Esophagus muscularis mucosa (tissue), 4 donors: ENCODE results near the gene MLLT11. TPM values are rescaled to one million over a fixed set of nuclear protein-coding genes. Genes with fewer than 3 reads are reported as not detected.
A peak's percentile ranks its signal among the peaks of the same experiment; 100 is the strongest.

Experiments used
- DNase-seq: peaks from one replicate; pipeline ENCODE4 v3.0.0-alpha.2; 2017; ENCODE audit errors: extremely low spot score
- H3K27ac ChIP-seq, 4 donors: fragments of 200-600 bp; sonication (generic); replicated peaks in 1 of 4; 1 replicate in 3 of 4; 2 replicates in 1 of 4; pipeline ENCODE4 v1.5.1; 2016 to 2019; ENCODE audit warnings: mild to moderate bottlenecking in 1 of 4
- H3K27me3 ChIP-seq, 4 donors: fragments of 200-600 bp; sonication (generic); one replicate each; pipeline versions ENCODE4 v1.5.1 to v1.6.0; 2016 to 2019
- H3K36me3 ChIP-seq, 4 donors: fragments of 200-600 bp; sonication (generic); one replicate each; pipeline ENCODE4 v1.5.1; 2016 to 2019
- H3K4me1 ChIP-seq, 4 donors: fragments of 200-600 bp; sonication (generic); one replicate each; pipeline ENCODE4 v1.5.1; 2016 to 2019
- H3K4me3 ChIP-seq, 4 donors: fragments of 200-600 bp; sonication (generic); 1 replicate in 2 of 4; 2 replicates in 2 of 4; pipeline ENCODE4 v1.5.1; 2016 to 2019; ENCODE audit warnings: mild to moderate bottlenecking in 4 of 4, moderate library complexity in 1 of 4
- H3K9me3 ChIP-seq, 4 donors: fragments of 200-600 bp; sonication (generic); 1 replicate in 3 of 4; 2 replicates in 1 of 4; pipeline ENCODE4 v1.5.1; 2016 to 2019
- EP300 ChIP-seq: sonication (generic); formaldehyde crosslinking; IDR thresholded peaks from one replicate; pipeline ENCODE4 v1.6.1; 2017; ENCODE audit warnings: antibody characterized with exemption
- POLR2A ChIP-seq: fragments of 450-650 bp; IDR thresholded peaks from one replicate; pipeline ENCODE4 v1.6.1; 2017; ENCODE audit warnings: antibody characterized with exemption, moderate library complexity, mild to moderate bottlenecking, low read depth
- POLR2AphosphoS5 ChIP-seq, 2 donors: sonication (generic); formaldehyde crosslinking; IDR thresholded peaks; one replicate each; pipeline ENCODE4 v1.6.1; 2017; ENCODE audit warnings: antibody characterized with exemption in 2 of 2
- WGBS: methylation state at CpG from one replicate; pipeline ENCODE4 v1.1.5; 2018; 5-methylcytosine and 5-hydroxymethylcytosine counted together
- intact Hi-C: fragments of 100-400 bp; cut with DNase I; formaldehyde crosslinking; loops from one replicate; pipeline ENCODE4 v1.15.1; 2023
- total RNA-seq, 4 donors: library from RNA; depleted of rRNA; stranded (reverse); fragments of >200 nt; gene quantifications; one replicate each; pipeline versions ENCODE4 v1.1.0 to v1.2.1, GENCODE V29; 2016
- TF ChIP-seq, protein P1 (sequence below), 3 experiments: fragments of 200-600 bp in 2 of 3; fragments of 450-650 bp in 1 of 3; sonication (generic) in 2 of 3; IDR thresholded peaks; one replicate each; pipeline ENCODE4 v1.5.1; 2017 to 2019; ENCODE audit warnings: antibody characterized with exemption in 3 of 3, mild to moderate bottlenecking in 2 of 3, moderate library complexity in 1 of 3

The MLLT11 gene, protein sequence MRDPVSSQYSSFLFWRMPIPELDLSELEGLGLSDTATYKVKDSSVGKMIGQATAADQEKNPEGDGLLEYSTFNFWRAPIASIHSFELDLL
- 1 to 10 TPM in 2 of 4 donors, under 1 TPM in 2; 0.78 to 1.7 (median 1.2) TPM for total RNA-seq

DNA sequence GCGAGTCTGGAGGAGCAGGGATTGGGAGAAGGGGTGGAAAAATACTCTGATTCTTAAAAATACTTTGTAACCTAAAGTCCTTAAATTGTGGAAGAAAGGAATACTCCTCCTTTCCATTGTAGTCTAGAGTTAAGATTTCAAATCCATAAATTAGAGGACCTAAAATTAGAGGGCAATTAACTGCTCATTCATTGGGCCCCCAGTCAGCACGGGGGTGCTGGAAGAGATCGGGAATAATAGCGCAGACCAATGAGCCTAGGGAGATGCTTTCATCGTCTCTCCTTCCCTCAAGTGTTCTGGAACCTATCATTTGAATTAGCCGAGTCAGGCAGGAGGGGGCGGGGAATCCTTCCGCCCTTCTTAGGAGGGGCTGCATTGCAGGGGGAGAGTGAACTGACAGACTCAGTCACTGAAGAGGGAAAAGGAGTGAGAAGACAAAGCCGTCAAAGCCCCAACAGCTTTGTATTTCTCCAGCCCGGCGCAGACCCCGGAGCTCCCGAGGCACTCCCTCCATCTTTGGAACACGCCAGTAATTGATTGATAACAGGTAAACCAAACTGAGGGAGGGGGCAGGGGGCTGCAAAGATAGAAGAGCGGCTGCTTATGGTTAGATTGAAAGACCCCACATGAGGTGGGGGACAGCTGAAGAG, at the start of gene MLLT11:
MLLT11 (plus strand) TSS at position 391 of the 650 bp plus-strand sequence. CDS start 6,828 bp downstream, outside the sequence.
- Histone ChIP-seq H3K27ac (peak within 1 kb of the TSS; percentile 88 to 96 (median 94)), H3K9me3 (no peaks in the 10 kb centered on the region), H3K4me3 (peak within 1 kb of the TSS; percentile 77 to 97 (median 92)), H3K27me3 (no peaks in the 10 kb centered on the region), H3K36me3 (peaks cover 10 to 15% (median 14%) of the 10 kb centered on the region in 4 donors), H3K4me1 (peaks cover 35 to 50% (median 46%) of the 10 kb centered on the region in 4 donors)
- intact Hi-C loops = no loop called here
- TF ChIP-seq EP300 (no peak), POLR2AphosphoS5 (IDR thresholded peaks at IDR 0.05) (peak; percentile 74 to 76), POLR2A (no peak)
- TF ChIP-seq, protein P1, sequence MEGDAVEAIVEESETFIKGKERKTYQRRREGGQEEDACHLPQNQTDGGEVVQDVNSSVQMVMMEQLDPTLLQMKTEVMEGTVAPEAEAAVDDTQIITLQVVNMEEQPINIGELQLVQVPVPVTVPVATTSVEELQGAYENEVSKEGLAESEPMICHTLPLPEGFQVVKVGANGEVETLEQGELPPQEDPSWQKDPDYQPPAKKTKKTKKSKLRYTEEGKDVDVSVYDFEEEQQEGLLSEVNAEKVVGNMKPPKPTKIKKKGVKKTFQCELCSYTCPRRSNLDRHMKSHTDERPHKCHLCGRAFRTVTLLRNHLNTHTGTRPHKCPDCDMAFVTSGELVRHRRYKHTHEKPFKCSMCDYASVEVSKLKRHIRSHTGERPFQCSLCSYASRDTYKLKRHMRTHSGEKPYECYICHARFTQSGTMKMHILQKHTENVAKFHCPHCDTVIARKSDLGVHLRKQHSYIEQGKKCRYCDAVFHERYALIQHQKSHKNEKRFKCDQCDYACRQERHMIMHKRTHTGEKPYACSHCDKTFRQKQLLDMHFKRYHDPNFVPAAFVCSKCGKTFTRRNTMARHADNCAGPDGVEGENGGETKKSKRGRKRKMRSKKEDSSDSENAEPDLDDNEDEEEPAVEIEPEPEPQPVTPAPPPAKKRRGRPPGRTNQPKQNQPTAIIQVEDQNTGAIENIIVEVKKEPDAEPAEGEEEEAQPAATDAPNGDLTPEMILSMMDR (IDR thresholded peaks at IDR 0.05) = no peak
- WGBS = under 1% methylated on average over 15 of the region's 15 CpGs
- DNase-seq = no peak

DNA sequence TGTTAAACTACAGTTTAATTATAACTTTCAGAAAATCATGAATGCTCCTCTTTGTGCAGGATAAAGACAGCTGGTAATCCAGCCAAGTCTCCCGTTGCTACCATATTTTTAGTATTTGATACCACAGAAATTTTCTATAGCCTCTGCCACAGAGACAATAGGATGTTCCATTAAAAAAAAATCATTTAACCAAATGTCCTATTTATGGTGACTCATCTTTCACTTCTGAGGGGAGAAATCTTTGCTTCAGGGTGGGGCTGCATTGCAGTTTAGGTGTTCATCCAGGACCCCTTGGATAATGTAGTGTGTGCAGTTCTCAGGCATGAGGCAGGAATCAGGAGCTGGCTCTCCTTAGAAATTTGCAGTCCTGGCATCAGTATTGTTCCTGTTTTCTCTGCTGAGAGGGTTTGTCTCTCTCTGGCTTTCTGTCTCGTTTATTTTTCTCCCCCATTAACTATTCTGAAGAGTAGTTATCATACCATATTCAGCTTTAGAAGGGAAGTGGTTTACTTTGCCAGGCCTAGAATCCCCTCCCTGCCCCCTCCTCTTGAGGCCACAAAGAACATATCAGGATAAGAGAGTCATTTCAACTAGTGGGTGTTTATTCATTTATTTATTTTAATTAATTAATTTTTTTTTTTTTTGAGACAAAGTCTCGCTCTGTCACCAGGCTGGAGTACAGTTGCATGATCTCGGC, 48.9 kb upstream of the MLLT11 start:
- intact Hi-C loops = no loop called here
- 75% methylated on average over 4 of the region's 4 CpGs for WGBS
- peak overlapping the region in 1 of 4 donors; percentile 3 for H3K27ac ChIP-seq

DNA sequence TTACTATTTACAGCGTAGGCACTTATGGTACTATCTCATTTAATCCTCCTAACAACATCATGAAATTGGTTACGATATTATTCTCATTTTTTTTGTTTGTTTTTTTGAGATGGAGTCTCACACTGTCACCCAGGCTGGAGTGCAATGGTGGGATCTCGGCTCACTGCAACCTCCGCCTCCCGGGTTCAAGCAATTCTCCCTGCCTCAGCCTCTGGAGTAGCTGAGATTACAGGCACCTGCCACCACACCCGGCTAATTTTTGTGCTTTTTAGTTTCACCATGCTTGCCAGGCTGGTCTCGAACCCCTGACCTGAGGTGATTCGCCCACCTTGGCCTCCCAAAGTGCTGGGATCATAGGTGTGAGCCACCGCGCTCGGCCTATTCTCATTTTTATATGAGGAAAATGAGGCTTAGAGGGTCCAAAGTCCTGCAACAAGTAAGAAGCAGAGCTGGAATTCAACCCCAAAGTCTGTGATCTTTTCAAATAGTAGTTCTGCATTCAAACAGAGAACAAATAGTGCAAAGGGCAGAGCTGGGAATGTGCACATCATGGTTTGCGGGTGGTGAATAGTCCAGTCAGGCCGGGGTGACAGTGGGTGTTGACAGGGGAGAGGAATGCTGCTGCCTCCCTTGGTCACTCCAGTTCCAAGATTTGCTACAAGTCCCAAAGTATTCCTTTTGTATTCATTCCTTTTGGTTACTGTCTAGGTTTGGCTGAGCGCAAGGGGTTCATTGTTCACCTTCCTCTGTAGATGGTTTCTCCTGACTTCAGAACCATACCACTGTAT, 47.3 kb upstream of the MLLT11 start:
- DNase-seq = no peak
- Histone ChIP-seq H3K9me3 (no peaks in the 10 kb centered on the region), H3K4me3 (no peak overlapping the region), H3K27me3 (no peaks in the 10 kb centered on the region), H3K27ac (peak overlapping the region in 3 of 4 donors; percentile 2 to 18 (median 3)), H3K36me3 (peaks cover 0 to 14% (median 3%) of the 10 kb centered on the region in 4 donors), H3K4me1 (peaks cover 24 to 41% (median 35%) of the 10 kb centered on the region in 4 donors)
- intact Hi-C loops = no loop called here
- 91% methylated on average over 14 of the region's 14 CpGs for WGBS
- TF ChIP-seq, protein P1 (IDR thresholded peaks at IDR 0.05) = no peak
- TF ChIP-seq POLR2AphosphoS5 (IDR thresholded peaks at IDR 0.05) (no peak), EP300 (no peak)

More for the DNA sequence above, 48.9 kb upstream of the MLLT11 start:
- DNase-seq = no peak
- H3K4me3 ChIP-seq = no peak overlapping the region
- no peaks in the 10 kb centered on the region for H3K9me3 ChIP-seq
- H3K36me3 ChIP-seq = peaks cover 0 to 6% (median 2%) of the 10 kb centered on the region in 4 donors
- TF ChIP-seq POLR2A (no peak), POLR2AphosphoS5 (IDR thresholded peaks at IDR 0.05) (no peak), EP300 (no peak)
- TF ChIP-seq, protein P1 (IDR thresholded peaks at IDR 0.05) = no peak
- H3K27me3 ChIP-seq = no peaks in the 10 kb centered on the region
- peaks cover 35 to 52% (median 48%) of the 10 kb centered on the region in 4 donors for H3K4me1 ChIP-seq

DNA sequence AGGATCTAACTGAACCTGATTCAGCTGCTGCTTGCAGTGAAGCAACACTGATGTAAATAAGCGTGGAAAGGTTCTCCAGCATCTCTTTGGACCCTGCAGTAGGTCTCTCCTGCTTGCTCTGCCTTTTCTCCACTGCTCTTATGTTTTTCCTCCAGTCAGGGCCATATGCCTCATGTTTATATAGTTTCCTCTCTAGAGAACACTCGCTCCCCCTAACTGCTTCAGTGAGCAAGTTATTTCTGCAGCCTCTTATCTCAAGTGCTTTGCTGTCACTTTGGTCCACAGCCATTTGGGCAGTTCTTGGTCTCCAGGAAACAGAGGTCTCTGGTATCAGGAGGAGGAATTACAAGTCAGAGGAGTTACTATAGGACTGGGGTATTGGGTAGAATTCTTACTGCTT, 46.7 kb upstream of the MLLT11 start:
- Histone ChIP-seq H3K4me1 (peaks cover 23 to 39% (median 34%) of the 10 kb centered on the region in 4 donors), H3K4me3 (no peak overlapping the region), H3K27ac (peak overlapping the region in 2 of 4 donors; percentile 2 to 3), H3K27me3 (no peaks in the 10 kb centered on the region), H3K9me3 (no peaks in the 10 kb centered on the region), H3K36me3 (peaks cover 3 to 20% (median 8%) of the 10 kb centered on the region in 4 donors)
- DNase-seq = no peak
- no peak for TF ChIP-seq POLR2A
- TF ChIP-seq POLR2AphosphoS5 (IDR thresholded peaks at IDR 0.05) = no peak
- no peak for TF ChIP-seq EP300
- TF ChIP-seq, protein P1 (IDR thresholded peaks at IDR 0.05) = no peak
- WGBS = 52% methylated on average over 2 of the region's 2 CpGs
- intact Hi-C loops = no loop called here
